Colonic mucosa (tissue), 4 donors: Measurements from ENCODE around the gene ACBD6. TPM values are rescaled to one million over a fixed set of nuclear protein-coding genes. Genes with fewer than 3 reads are reported as not detected.
"Not testable (repeated sequence)": the region's sequence is repeated elsewhere in the genome, so short reads cannot be mapped to it uniquely, and the experiment has no call there.

Source experiments
- DNase-seq: peaks from one replicate; pipeline ENCODE4 v3.0.0-alpha.2; 2020
- H3K27ac ChIP-seq: fragments of 200-600 bp; one replicate; pipeline ENCODE4 v1.8.0; 2021
- H3K27me3 ChIP-seq: fragments of 200-600 bp; one replicate; pipeline ENCODE4 v1.8.0; 2021
- H3K36me3 ChIP-seq: fragments of 200-600 bp; one replicate; pipeline ENCODE4 v1.8.0; 2021
- H3K4me1 ChIP-seq: fragments of 200-600 bp; one replicate; pipeline ENCODE4 v1.8.0; 2021; ENCODE audit warnings: mild to moderate bottlenecking
- H3K4me3 ChIP-seq: fragments of 200-600 bp; one replicate; pipeline ENCODE4 v1.8.0; 2021
- H3K9ac ChIP-seq, 2 donors: one replicate each; pipeline ENCODE4 v1.7.0; 2013; ENCODE audit warnings: control low read depth in 2 of 2, low read depth in 2 of 2, low read length in 2 of 2
- H3K9me3 ChIP-seq: fragments of 200-600 bp; one replicate; pipeline ENCODE4 v1.8.0; 2021
- CTCF ChIP-seq: fragments of 200-600 bp; IDR thresholded peaks from one replicate; pipeline ENCODE4 v1.8.0; 2022; ENCODE audit warnings: antibody characterized with exemption, mild to moderate bottlenecking
- intact Hi-C: fragments of 100-400 bp; cut with DNase I; formaldehyde crosslinking; loops from one replicate; pipeline ENCODE4 v1.14.1; 2022
- total RNA-seq, 2 donors: library from RNA; stranded (reverse); fragmentation: NEBNext Ultra II Directional in 1 of 2; extraction: Animal tissue kit (Norgen Biotek cat#: 25700) in 1 of 2; gene quantifications; one replicate each; pipeline ENCODE4 v1.2.1, GENCODE V29; 2021
- donor health status: healthy.
- donor health status: DM: no; HTN: no; CAD: no.
- donor health status: DM: no; HTN: no; CAD: no.

The ACBD6 gene
- total RNA-seq, 2 donors from 2014 or later, result 16.1 to 25.8 TPM

GRCh38 chr1:180425952-180426351 is 76.4 kb downstream of the ACBD6 start:
- Histone ChIP-seq H3K4me3 (no peak overlapping the region), H3K9me3 (no peaks in the 10 kb centered on the region), H3K36me3 (no peaks in the 10 kb centered on the region), H3K27ac (no peak overlapping the region), H3K27me3 (no peaks in the 10 kb centered on the region), H3K4me1 (no peaks in the 10 kb centered on the region), H3K9ac (no peak overlapping the region)
- intact Hi-C loops, result no loop called here
- TF ChIP-seq CTCF, result no peak
- DNase-seq, result no peak

DNA sequence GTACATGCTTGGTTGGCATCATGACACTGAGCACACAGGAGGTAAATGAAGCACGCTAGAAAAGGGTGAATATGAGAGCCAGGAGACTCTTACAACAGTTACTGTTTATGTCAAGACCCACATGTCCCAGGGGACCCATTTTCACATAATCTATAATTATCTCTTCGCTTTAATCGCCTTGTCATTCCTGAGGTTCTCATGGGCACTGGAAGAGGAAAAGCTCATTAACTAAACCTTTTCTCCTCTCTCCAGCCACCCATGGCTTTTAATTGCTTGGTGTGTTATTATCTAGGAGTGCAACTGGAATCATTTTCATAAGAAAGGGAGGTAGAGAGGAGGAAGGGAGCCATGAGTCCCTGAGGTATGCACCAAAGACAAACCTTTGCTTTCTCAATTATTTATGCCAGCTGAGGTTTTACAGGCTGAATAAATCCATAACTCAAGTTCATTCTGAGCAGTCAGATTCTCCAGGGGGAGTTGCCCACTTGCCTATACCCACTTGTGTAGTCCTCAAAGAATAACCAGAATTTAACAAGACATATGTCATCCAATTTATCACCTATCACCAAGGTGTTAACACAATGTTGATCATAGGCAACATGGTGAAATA is 77.4 kb downstream of the ACBD6 start:
- intact Hi-C loops, result no loop called here
- Histone ChIP-seq H3K4me3 (no peak overlapping the region), H3K36me3 (no peaks in the 10 kb centered on the region), H3K27ac (no peak overlapping the region), H3K9me3 (no peaks in the 10 kb centered on the region), H3K27me3 (no peaks in the 10 kb centered on the region), H3K4me1 (no peaks in the 10 kb centered on the region), H3K9ac (no peak overlapping the region)
- no peak for TF ChIP-seq CTCF
- no peak for DNase-seq

- TF ChIP-seq CTCF, result no peak
- Histone ChIP-seq H3K27ac (no peak overlapping the region), H3K27me3 (no peaks in the 10 kb centered on the region), H3K4me3 (no peak overlapping the region), H3K36me3 (no peaks in the 10 kb centered on the region), H3K9me3 (no peaks in the 10 kb centered on the region), H3K4me1 (no peaks in the 10 kb centered on the region), H3K9ac (no peak overlapping the region)
- DNase-seq, result no peak
- intact Hi-C loops, result no loop called here
Measured at GRCh38 chr1:180421614-180422013, 80.8 kb downstream of the ACBD6 start.

DNA sequence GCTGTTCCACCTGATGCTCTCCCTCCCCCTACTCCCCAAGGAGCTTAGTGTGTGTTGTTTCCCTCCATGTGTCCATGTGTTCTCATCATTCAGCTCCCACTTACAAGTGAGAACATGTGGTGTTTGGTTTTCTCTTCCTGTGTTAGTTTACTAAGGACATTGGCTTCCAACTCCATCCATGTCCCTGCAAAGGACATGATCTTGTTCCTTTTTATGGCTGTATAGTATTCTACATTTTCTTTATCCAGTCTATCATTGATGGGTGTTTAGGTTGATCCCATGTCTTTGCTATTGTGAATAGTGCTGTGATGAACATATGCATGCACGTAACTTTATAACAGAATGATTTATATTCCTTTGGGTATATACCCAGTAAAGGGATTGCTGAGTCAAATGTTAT is 81.2 kb downstream of the ACBD6 start:
- H3K4me1 ChIP-seq, result not testable (repeated sequence)

GRCh38 chr1:180415985-180416633 is 86.3 kb downstream of the ACBD6 start:
- Histone ChIP-seq H3K4me3 (no peak overlapping the region), H3K4me1 (no peaks in the 10 kb centered on the region), H3K27ac (no peak overlapping the region), H3K9ac (no peak overlapping the region), H3K9me3 (no peaks in the 10 kb centered on the region), H3K36me3 (peaks cover 5% of the 10 kb centered on the region), H3K27me3 (no peaks in the 10 kb centered on the region)
- intact Hi-C loops, result loop anchor here (2.0 to 5.0 kb wide), 3 partner anchors 61 to 229 kb away; no protein-coding TSS in a partner anchor
- DNase-seq, result no peak
- TF ChIP-seq CTCF, result peak; percentile 66

More for the DNA sequence above, 81.2 kb downstream of the ACBD6 start:
- H3K27me3 ChIP-seq, H3K9me3 ChIP-seq, H3K36me3 ChIP-seq, H3K4me3 ChIP-seq, H3K27ac ChIP-seq, H3K9ac ChIP-seq, intact Hi-C loops, DNase-seq: not testable (repeated sequence)

DNA sequence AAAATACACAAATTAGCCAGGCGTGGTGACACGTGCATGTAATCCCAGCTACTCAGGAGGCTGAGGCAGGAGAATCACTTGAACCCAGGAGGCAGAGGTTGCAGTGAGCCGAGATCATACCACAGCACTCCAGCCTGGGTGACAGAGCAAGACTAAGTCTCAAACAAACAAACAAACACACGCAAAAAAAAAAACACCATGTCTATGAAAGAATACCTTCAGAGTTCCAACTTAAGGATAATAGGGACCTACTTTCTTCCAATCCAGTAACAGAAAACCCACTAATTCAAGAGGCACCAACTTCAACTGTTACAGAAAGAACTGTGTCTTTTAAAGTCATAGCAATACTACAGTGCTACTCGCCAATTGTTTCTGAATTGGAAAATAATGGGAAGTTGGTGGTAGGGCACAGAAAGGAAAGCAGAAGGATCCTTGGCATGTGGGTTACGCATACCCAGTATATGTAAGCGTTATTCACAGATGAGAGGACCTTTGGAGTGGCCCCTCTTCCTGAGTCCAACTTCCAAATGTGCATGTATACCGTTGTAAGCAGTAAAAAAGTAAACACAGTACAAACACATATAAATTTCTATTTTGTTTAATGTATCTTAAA is 87.0 kb downstream of the ACBD6 start:
- Histone ChIP-seq H3K27me3 (no peaks in the 10 kb centered on the region), H3K4me3 (no peak overlapping the region), H3K27ac (no peak overlapping the region), H3K4me1 (no peaks in the 10 kb centered on the region), H3K9ac (no peak overlapping the region), H3K36me3 (peaks cover 5% of the 10 kb centered on the region), H3K9me3 (no peaks in the 10 kb centered on the region)
- TF ChIP-seq CTCF, result no peak
- no peak for DNase-seq
- intact Hi-C loops, result loop anchor here (5.0 kb wide), 2 partner anchors 62 to 228 kb away; no protein-coding TSS in a partner anchor
